Neural progenitor cell (in vitro differentiated cells): ENCODE data around the gene ELL.

ENCODE experiments used
- CTCF ChIP-seq: fragments of 200-600 bp; sonication (generic); IDR thresholded peaks from 2 replicates; pipeline ENCODE4 v1.5.1; 2017; ENCODE audit warnings: antibody characterized with exemption, mild to moderate bottlenecking
- EZH2 ChIP-seq: fragments of 200-600 bp; sonication (generic); IDR thresholded peaks from 2 replicates; pipeline ENCODE4 v1.6.1; 2017; ENCODE audit warnings: antibody characterized with exemption, mild to moderate bottlenecking, moderate library complexity

GRCh38 chr19:18399008-18399407, 122.9 kb downstream of the ELL start:
- TF ChIP-seq CTCF (no peak), EZH2 (no peak)
